Endothelial cell of umbilical vein (primary cell): ENCODE data around the gene RFX2. TPM values are rescaled to one million over a fixed set of nuclear protein-coding genes. Genes with fewer than 3 reads are reported as not detected.
A peak's percentile ranks its signal among the peaks of the same experiment; 100 is the strongest.

ENCODE experiments used
- BruUV-seq: library from RNA; stranded (reverse); fragments of 400-500 nt; replicated peaks from 2 replicates; lab custom pipeline; 2021; lab: Mats Ljungman, UMichigan
- CTCF ChIA-PET: fragments of 300-600, 350-600 bp; sonication (Branson Sonifier 250); formaldehyde crosslinking; loops from one replicate; lab custom pipeline; 2021; ENCODE audit warnings: antibody characterized with exemption, inconsistent platforms; lab: Charles Lee
- POLR2A ChIA-PET: fragments of 300-600, 350-600 bp; sonication (Branson Sonifier 250); formaldehyde crosslinking; loops from one replicate; lab custom pipeline; 2021; ENCODE audit warnings: antibody characterized with exemption, inconsistent platforms; lab: Charles Lee
- DNase-seq: peaks from one replicate; pipeline ENCODE4 v3.0.0-alpha.2; 2011; ENCODE audit warnings: low read depth, low spot score
- FAIRE-seq: peaks from 2 replicates; lab custom pipeline; 2011; peaks lifted over from hg19 to GRCh38; lab: Jason Lieb, UNC
- H2AFZ ChIP-seq: 2 replicates; pipeline ENCODE4 v1.6.0; 2012; ENCODE audit warnings: low read depth, low read length, control low read depth, inconsistent platforms
- H3K27ac ChIP-seq: 2 replicates; pipeline ENCODE4 v1.5.1; 2011; ENCODE audit warnings: low read depth, mild to moderate bottlenecking, control low read depth, low read length, moderate library complexity; ENCODE audit not compliant: insufficient read depth
- H3K27me3 ChIP-seq, 2 experiments: 2 replicates each; pipeline versions ENCODE4 v1.6.0 to v1.6.1; 2011; ENCODE audit warnings: low read length in 2 of 2, mixed read lengths in 1 of 2; ENCODE audit not compliant: control insufficient read depth in 2 of 2, insufficient read depth in 2 of 2
- H3K36me3 ChIP-seq, 2 experiments: 2 replicates in 1 of 2; 3 replicates in 1 of 2; pipeline ENCODE4 v1.5.1; 2011; ENCODE audit warnings: low read length in 2 of 2, mild to moderate bottlenecking in 1 of 2, moderate library complexity in 1 of 2; ENCODE audit not compliant: control insufficient read depth in 2 of 2, insufficient read depth in 2 of 2; ENCODE audit errors: extremely low read depth in 1 of 2
- H3K4me1 ChIP-seq: 3 replicates; pipeline ENCODE4 v1.5.1; 2011; ENCODE audit warnings: mild to moderate bottlenecking, low read length; ENCODE audit not compliant: control insufficient read depth, insufficient read depth; ENCODE audit errors: extremely low read depth
- H3K4me2 ChIP-seq: 2 replicates; pipeline ENCODE4 v1.6.1; 2011; ENCODE audit warnings: low read length, control low read depth, mixed read lengths; ENCODE audit not compliant: insufficient read depth
- H3K4me3 ChIP-seq, 3 experiments: fragments of 200-600 bp in 1 of 3; sonication (generic), shearing (Covaris generic) in 1 of 3; replicated peaks in 1 of 3; 2 replicates each; pipeline ENCODE4 v1.5.1; 2011 to 2016; ENCODE audit warnings: control low read depth in 3 of 3, low read length in 3 of 3, mild to moderate bottlenecking in 2 of 3, inconsistent platforms in 1 of 3, low read depth in 1 of 3, moderate library complexity in 1 of 3; ENCODE audit not compliant: insufficient read depth in 1 of 3
- H3K79me2 ChIP-seq: 2 replicates; pipeline ENCODE4 v1.6.0; 2012; ENCODE audit warnings: low read length, inconsistent platforms; ENCODE audit not compliant: control insufficient read depth, insufficient read depth
- H3K9ac ChIP-seq: replicated peaks from 2 replicates; pipeline ENCODE3; 2011; ENCODE audit warnings: low read length, control low read depth; ENCODE audit not compliant: insufficient read depth; ENCODE audit errors: extremely low read depth
- H3K9me1 ChIP-seq: replicated peaks from 3 replicates; pipeline ENCODE4 v1.6.0; 2011; ENCODE audit warnings: mild to moderate bottlenecking, low read length; ENCODE audit not compliant: control insufficient read depth, insufficient read depth; ENCODE audit errors: extremely low read depth
- H3K9me3 ChIP-seq: replicated peaks from 2 replicates; pipeline ENCODE4 v1.5.1; 2012; ENCODE audit warnings: low read length, inconsistent platforms; ENCODE audit not compliant: control insufficient read depth, insufficient read depth
- H4K20me1 ChIP-seq: replicated peaks from 2 replicates; pipeline ENCODE3; 2011; ENCODE audit warnings: mild to moderate bottlenecking, low read length; ENCODE audit not compliant: control insufficient read depth, insufficient read depth; ENCODE audit errors: extremely low read depth
- EZH2 ChIP-seq: IDR thresholded peaks from 2 replicates; pipeline ENCODE4 v1.6.1; 2012; ENCODE audit warnings: borderline replicate concordance, low read depth, mild to moderate bottlenecking, moderate library complexity, low read length, inconsistent platforms; ENCODE audit not compliant: severe bottlenecking
- FOS ChIP-seq: IDR thresholded peaks from 2 replicates; pipeline ENCODE4 v1.6.1; 2011; ENCODE audit warnings: mild to moderate bottlenecking, low read length, moderate library complexity, borderline replicate concordance; ENCODE audit not compliant: insufficient read depth
- GATA2 ChIP-seq: IDR thresholded peaks from 2 replicates; pipeline ENCODE4 v1.7.0; 2011; ENCODE audit warnings: low read depth, mild to moderate bottlenecking, moderate library complexity, mixed read lengths, low read length; ENCODE audit not compliant: insufficient read length, insufficient read depth
- MAX ChIP-seq: IDR thresholded peaks from 2 replicates; pipeline ENCODE4 v1.6.1; 2011; ENCODE audit not compliant: insufficient read depth, insufficient read length
- MYC ChIP-seq: IDR thresholded peaks from one replicate; pipeline ENCODE4 v1.6.1; 2011; ENCODE audit warnings: mild to moderate bottlenecking, low read depth, low read length
- dilution Hi-C: fragments of 300-500 bp; cut with MboI; formaldehyde crosslinking; loops from one replicate; pipeline ENCODE4 v1.15.0; 2019; ENCODE audit warnings: low sequenced_read_pairs; ENCODE audit not compliant: extremely low pct_ligation_motif_present
- intact Hi-C: fragments of 100-400 bp; cut with micrococcal nuclease; formaldehyde crosslinking; loops from one replicate; pipeline ENCODE4 v1.10.0; 2022
- polyA plus RNA-seq, 4 experiments: library from polyadenylated mRNA; depleted of rRNA in 3 of 4; stranded (reverse) in 3 of 4; unstranded in 1 of 4; fragments of >200 nt; gene quantifications; 2 replicates each; pipeline versions ENCODE4 v1.2.1 to v1.2.3, GENCODE V29; 2011 to 2012; ENCODE audit warnings: missing spikeins in 1 of 4
- total RNA-seq: library from RNA; stranded (reverse); gene quantifications from 2 replicates; pipeline ENCODE4 v1.2.3, GENCODE V29; 2021

The RFX2 gene
- total and polyA plus RNA-seq, 2 donors (not counting 3 experiments of a cell fraction or from before 2014, with no cell fraction given) = 16.1 to 19.0 TPM

- H3K36me3 ChIP-seq = no peaks in the 10 kb centered on the region
- BruUV-seq = no TSS peak
- no peaks in the 10 kb centered on the region for H4K20me1 ChIP-seq
- CTCF ChIA-PET = no interaction called here
- H3K4me2 ChIP-seq = no peak overlapping the region
- DNase-seq (peak; percentile 8), FAIRE-seq (no peak)
- H3K9ac ChIP-seq = no peak overlapping the region
- no peaks in the 10 kb centered on the region for H3K4me1 ChIP-seq
- H3K27ac ChIP-seq = no peak overlapping the region
- H3K27me3 ChIP-seq = no peaks in the 10 kb centered on the region
- no peak for TF ChIP-seq FOS
- no peak for TF ChIP-seq GATA2
- TF ChIP-seq EZH2 = no peak
- dilution Hi-C loops (no loop called here), intact Hi-C loops (no loop called here)
- no peak overlapping the region for H3K4me3 ChIP-seq
- POLR2A ChIA-PET = no interaction called here
- no peaks in the 10 kb centered on the region for H3K79me2 ChIP-seq
- H3K9me3 ChIP-seq = no peaks in the 10 kb centered on the region
- H3K9me1 ChIP-seq = no peaks in the 10 kb centered on the region
- H2AFZ ChIP-seq = no peak overlapping the region
These were observed 40.0 kb upstream of the RFX2 start for GRCh38 chr19:6150289-6150688.

GRCh38 chr19:6141217-6141616, 30.9 kb upstream of the RFX2 start:
- Histone ChIP-seq H3K27me3 (no peaks in the 10 kb centered on the region), H3K4me1 (no peaks in the 10 kb centered on the region), H2AFZ (no peak overlapping the region), H3K27ac (no peak overlapping the region), H3K4me2 (no peak overlapping the region), H3K9me1 (no peaks in the 10 kb centered on the region), H3K36me3 (no peaks in the 10 kb centered on the region), H4K20me1 (no peaks in the 10 kb centered on the region), H3K4me3 (no peak overlapping the region), H3K9ac (no peak overlapping the region), H3K9me3 (no peaks in the 10 kb centered on the region), H3K79me2 (no peaks in the 10 kb centered on the region)
- no TSS peak for BruUV-seq
- dilution Hi-C loops = loop anchor here (25.0 kb wide), 1 partner anchor 104 kb away; no protein-coding TSS in a partner anchor
- CTCF ChIA-PET = interaction anchor here (2.4 to 2.9 kb wide), 2 partner anchors 11 to 15 kb away, joined by 8 read pairs; no protein-coding TSS in a partner anchor
- POLR2A ChIA-PET = no interaction called here
- FAIRE-seq (no peak), DNase-seq (no peak)
- intact Hi-C loops = no loop called here
- TF ChIP-seq EZH2 = no peak
- no peak for TF ChIP-seq MYC
- TF ChIP-seq MAX = no peak
